Occipital lobe (tissue), 2 donors: Measurements from ENCODE around the gene ZNF621. TPM values are rescaled to one million over a fixed set of nuclear protein-coding genes. Genes with fewer than 3 reads are reported as not detected.
"Not testable (repeated sequence)": the region's sequence is repeated elsewhere in the genome, so short reads cannot be mapped to it uniquely, and the experiment has no call there.

Source experiments
- DNase-seq: peaks from one replicate; lab custom pipeline; 2025; lab: John Stamatoyannopoulos, UW
- total RNA-seq: library from RNA; depleted of rRNA; stranded (reverse); fragments of >200 nt; gene quantifications from one replicate; pipeline ENCODE4 v1.2.3, GENCODE V29; 2014

The ZNF621 gene
- total RNA-seq, 1 donor from 2014 or later = 10.9 TPM

DNA sequence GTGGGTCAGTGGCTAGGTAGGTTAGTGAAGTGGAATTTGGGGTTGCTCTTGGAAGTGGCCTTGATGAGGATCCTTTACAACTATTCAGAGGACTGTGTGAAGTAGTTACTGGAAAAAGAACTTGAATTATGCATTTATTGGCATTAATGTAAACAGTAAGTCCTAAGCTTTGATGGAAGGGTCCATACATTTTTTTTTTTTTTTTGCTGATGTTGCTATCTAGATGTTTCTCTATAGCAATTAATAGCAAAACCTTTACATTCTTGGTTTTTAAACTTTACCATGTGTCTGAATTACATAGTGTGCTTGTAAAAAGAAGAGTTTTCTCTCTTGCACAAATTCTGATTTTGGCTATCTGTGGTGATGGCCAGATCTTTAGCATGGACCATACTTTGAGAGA is 9.5 kb downstream of the ZNF621 start:
- DNase-seq = no peak

DNA sequence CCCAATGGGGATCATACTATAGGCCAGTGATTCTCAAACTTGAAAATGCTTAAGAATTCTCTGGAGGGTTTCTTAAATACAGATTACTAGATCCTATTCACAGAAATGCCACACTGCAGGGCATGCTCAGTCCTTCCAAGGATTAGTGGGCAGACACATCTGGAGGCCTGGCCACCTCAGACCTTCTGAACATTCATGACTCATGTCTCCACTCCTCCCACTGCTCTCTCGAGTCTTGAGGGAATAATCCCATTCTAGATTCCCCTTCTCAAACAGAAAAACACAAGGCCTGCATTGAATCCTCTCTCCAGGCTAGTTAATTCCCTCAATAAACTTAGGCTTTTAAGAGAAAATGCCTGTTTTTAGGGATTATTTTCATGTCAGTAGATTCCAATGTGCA is 22.1 kb downstream of the ZNF621 start:
- DNase-seq = no peak

DNA sequence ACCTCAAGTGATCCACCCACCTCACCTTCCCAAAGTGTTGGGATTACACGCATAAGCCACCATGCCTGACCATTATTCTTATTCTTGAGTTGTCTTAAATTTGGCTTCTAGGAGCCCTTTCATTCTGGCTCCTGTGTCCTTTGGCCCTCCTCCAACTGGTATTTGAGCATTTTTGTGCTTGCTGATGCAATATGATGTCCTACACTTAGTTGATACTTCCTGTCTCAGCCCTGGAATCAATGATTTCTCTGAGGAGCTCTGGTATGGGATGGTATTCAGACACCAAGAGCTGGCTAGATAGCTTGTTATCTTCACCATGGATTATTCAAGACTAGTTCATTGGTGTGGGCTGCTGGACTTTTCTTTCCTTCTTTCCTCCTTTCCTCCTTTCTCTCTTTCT is 25.4 kb downstream of the ZNF621 start:
- no peak for DNase-seq

DNA sequence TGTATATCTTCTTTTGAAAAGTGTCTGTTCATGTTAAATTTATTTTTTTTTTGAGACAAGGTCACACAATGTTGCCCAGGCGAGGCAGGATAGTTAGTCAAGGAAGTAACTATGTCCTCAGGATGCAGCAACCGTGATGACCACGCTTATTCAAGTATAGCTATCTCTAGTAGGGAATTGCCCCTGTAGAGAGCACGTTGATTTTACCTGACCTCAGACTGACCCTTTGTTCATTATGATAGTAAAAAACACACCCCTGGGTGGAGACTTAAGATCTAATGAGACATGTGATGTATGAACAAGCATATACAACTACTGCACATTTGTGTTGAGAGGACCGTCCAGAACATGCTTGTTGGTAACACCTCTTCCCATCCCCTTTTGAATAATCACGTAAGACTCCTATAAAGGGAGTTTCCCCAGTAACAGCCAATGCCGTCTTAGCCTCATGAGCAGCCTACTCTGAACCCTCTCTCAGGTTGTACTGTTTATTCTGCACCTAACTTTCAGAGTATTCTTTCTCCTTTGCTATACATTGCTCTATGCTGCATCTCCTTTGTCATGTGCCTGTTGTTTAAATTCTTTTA is 32.9 kb downstream of the ZNF621 start:
- no peak for DNase-seq

DNA sequence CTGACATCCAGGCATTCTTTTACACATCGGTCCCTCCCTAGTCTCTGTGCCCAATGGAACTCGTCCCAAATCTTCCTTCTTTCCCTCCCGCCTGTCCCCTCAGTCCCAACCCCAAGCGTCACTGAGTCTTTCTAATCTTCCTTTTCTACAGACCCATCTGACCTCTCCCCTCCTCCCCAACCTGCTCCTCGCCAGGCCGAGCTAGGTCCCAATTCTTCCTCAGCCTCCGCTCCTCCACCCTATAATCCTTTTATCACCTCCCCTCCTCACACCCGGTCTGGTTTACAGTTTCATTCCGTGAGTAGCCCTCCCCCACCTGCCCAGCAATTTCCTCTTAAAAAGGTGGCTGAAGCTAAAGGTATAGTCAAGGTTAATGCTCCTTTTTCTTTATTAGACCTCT is 37.7 kb downstream of the ZNF621 start:
- DNase-seq = not testable (repeated sequence)

DNA sequence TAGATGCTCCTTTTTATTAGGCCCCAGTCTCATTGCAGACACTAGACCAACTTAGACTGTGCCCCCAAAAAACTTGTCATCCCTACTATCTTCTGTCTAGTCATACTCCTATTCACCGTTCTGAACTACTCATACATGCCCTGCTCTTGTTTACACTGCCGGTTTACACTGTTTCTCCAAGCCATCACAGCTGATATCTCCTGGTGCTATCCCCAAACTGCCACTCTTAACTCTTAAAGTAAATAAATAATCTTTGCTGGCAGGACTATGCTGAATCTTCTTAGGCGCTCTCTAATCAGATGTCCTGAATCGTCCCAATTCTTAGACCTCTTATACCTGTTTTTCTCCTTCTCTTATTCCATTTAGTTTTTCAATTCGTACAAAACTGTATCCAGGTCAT is 40.9 kb downstream of the ZNF621 start:
- not testable (repeated sequence) for DNase-seq

DNA sequence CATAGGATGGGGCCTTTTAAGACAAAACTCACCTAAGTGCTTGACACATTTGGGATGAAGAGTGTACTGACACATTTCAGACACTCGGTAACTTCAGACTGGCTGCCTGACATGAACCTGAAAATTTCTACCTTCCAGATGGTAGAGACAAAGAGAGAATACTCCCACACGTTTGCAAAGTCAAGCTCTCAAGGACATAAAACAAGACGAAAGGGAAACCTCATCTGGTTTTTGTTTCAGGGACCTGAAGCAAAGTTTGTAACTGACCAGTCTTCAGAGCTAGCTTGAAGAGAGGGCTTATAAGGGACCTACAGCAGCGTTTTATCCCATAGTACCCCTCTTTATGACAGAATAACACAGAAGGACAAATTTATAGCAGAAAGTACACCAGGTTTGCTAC is 41.9 kb downstream of the ZNF621 start:
- no peak for DNase-seq

DNA sequence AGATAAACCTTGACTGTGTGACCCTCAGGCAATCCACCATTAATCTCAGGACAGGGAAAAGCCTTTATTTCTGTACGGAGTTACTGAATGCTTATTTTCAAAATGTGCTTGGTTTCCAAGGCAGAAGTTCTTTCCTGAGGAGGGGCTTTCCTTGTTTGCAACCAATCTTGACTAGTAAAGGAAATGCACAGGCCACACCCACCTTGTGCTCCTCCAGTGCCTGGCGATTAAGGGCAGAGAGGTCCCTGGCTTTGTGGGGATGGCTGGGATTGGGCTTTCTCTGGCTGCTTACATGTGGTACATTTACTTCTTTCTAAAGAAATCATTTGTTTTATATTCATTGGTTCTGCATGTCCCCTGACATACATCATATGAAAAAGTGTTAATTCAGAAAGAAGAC is 47.8 kb downstream of the ZNF621 start:
- DNase-seq = no peak

DNA sequence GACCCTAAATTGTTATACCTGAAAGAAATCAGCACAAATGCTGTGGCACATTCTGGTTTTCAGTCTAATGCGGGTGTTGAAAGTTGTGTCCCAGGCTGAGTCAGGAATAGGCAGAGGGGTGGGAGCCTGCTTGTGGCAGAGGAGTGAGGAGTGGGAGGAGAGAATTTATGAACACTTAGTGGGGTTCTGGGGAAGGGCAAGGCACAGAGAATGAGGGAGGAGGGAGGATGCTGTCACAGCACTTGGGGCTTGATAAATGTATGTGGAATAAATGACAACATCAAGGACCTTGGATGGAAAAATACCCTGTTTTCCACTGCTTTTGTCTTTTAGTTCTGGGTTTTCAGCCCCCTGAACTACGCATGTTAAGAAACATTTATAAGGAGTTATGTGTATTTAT is 49.3 kb downstream of the ZNF621 start:
- no peak for DNase-seq

DNA sequence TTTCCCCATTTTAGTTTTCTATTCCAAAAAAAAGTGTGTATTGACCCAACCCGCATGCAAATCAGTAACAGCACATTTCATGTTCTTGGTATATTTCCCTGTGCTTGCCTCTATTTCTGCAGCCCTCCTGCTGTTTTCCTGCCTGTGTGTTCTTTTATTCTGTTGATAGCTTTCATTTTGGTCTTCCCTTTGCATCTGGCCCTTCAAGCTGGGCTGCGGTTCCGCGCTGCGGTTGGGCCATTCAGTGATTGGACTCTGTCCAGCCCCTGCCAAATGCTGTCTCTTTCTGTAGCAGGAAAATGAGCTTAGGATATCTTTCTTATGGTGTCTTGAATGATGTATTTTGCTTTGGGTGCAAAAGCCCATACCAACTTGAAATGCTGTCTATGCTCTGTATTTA is 49.9 kb downstream of the ZNF621 start:
- peak; percentile 49 for DNase-seq

DNA sequence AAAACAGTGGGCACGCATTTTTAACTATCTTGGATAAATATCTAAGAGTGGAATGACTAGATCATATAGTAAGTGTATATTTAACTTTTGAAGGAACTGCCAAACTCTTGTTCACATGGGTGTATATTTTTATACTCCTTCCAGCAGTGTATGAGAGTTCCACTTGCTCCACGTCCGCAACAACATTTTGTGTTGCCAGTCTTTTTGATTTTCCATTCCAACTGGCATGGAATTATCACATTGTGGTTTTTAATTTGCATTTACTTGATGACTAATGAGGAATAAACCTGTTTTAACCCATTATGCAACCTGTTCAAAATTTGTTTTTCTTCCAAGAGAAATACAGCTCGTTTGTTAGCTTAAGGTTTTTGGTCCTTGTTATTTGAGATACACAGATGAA is 51.6 kb downstream of the ZNF621 start:
- DNase-seq = no peak

DNA sequence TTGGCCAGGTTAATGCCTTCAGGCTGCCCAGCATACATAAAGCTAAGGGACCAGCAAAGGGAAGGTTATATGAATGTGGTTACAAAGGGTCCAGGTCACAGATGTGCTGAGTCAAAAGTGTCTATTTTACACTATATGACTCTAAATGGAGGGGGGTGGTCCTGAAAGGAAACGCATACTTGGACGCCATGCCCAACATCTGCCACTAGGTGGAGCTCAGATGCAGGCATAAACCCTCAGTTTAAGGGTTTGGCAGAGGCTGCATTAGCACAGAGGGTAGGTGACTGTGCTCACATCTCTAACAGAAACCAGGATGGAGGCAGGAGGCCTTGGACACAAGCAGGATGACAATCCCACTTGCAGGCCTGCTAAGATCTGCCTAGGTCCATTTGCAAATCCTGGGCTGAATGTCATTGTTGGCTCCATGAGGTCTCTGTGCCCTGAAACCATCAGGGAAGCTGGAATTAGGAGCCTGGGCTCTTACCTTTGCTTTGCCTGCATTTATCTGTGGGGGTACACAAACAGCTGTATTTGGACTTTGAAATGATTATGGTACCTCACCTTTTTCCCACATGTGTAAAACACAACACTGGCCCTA is 55.8 kb downstream of the ZNF621 start:
- DNase-seq = peak; percentile 56

DNA sequence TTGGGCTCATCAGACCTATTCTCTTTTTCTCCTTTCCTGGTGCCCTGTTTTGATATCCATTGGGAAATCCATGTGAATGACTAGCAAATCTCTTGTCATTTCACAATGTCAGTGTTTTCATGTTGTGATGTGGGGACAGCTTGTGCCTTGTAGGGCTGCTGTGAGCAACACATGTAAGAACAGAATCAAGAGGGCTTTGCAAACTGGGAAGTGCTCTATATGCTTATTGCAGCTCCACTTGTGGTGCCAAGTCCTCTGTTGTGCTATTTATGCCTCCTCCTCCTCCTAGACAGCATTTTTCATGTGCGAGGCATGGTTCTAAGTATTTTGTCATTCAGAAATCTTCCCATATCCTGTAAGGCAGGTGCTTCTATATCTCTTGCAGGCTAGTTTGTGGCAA is 56.4 kb downstream of the ZNF621 start:
- peak; percentile 30 for DNase-seq

DNA sequence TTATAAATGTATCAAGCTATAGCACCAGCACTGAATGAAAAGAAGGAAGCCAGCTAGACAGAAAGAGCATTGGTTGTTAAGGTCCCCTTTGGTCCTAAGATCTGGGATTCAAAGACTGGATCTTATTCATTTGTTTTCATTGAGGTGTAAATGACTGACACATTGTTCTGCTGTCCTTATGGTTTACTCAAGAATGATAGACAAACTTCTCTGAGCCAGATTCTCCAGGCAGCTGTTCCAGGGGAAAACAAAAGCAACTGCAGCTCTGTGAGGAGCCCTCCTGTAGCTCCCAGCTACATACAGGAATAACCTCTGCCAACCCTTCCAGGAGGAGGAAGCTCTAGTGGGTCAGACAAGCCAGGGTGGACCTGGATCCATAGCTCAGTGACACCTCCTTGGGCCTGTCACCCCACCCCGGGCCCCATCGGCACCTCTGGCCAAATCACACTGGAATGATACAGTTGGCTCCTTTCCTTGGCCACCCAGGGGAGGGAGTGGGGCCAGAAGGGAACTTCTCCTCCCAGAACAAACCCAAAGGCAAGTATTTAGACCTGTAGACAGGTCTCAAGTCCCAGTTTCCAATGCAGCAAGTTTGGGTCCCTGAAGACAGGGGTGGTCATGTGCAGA is 57.8 kb downstream of the ZNF621 start:
- DNase-seq = no peak

DNA sequence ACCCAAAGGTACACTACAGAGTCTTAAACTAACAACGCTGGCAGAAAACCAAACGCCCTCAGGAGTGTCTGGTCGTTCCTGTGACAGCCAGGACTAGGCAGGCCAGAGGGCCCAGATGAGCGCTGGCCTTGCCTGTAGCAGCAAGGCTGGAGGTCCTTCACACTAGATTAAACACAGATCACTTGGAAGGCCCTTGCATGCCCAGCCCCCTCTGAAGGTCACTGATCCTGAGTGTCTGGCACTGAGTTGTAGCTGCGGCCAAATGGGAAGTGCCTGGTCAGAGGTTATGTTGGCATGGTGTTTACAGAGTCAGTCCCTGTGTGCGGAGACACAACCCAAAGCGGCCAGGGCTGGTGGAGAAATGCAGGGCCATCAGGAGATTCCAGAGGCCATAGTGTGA is 58.9 kb downstream of the ZNF621 start:
- no peak for DNase-seq

DNA sequence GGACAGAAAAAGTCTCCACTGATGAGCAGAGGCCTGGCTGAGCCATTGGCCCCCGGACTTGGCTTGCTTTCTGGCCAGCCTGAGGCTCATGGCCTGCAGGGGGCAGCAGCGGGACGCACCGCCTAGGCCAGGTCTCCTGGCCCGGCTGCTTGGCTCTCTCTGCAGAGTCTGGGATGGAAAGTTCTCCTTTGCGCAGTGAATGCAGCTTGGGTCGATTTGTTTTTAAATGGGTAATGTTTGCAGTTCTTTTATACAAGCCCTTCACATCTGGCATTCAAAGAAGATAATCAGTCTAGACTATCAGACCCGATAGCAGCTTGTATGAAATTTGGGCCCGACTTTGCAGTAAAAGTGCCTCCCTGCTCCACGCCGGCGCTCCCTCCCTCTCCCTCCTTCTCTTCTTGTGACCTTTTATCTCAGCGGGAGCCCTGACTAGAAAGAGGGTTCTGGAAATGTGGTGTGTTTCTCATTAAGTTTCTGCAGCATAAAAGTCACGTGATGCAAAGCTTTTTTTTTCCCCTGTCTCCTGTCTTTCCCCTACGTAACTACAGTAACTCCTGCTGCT is 59.9 kb downstream of the ZNF621 start:
- peak; percentile 61 for DNase-seq

DNA sequence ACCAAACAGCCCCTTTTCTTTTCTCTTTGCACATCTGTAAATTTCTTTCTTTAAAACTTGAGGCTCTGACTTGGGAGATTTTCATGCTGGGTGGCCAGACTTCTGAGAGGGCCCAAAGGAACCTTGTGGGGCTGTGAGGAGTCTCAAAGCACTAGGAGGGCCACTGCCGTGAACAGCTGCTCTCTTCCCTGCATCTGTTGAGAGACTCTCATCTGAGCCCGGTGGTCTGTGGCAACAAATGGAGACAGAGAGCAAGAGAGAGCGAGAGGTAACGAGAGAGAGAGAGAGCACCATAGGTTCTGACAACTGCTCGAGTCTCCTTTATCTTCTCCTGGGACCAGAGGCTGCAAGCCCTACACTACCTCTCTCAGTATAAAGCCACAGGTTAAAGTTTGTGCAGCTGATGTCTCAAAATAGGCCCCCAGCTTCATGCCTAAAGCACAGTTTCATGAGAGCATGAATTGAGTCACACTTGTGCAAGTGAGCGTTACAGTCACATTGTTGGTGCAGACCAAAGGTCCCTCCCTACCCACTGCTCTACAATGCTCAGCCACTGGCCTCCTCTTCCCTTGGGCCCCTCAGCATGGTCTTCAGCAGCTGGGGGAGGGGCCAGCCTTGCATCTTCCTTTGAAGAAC is 60.7 kb downstream of the ZNF621 start:
- DNase-seq = no peak

DNA sequence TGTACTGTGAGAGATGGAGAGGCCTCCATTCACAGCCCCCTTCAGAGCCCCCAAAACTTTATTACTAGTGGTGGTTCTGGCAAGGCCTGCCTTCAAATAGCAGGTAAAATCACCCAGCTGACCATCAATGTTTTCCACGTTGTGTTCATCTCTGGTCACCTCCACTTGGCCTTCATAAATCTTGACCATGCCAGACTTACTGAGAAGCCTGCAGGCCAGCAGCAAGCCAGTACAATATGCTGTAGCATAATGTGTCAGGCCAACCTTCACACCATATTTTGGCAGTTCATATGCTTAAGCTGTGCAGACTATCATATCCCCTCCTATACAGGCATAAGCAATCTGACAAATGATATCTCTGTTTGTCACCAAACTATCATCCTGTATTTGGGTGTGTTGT is 62.1 kb downstream of the ZNF621 start:
- DNase-seq = no peak

DNA sequence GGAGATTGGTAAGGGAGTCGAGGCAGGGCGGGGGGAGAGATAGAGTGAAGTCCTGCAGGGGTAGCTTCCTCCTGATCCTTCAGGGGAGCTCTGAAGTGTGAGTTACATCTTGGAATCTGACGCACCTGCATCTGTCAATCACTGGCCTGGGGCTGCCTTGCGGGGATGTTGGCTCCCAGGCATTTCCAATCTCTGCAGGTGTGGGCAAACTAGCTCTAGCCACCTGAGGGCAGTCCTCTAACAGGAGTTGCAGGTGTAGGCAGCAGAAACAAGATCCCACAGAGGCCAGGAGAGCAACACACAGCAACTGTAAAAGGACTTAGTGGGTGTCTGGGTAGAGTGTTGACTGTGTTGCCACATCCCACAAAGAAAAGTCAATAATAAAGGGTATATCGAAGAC is 63.6 kb downstream of the ZNF621 start:
- DNase-seq = no peak
